ENCODE measurements around the gene MAP3K8.
"Not testable (repeated sequence)": the region's sequence is repeated elsewhere in the genome, so short reads cannot be mapped to it uniquely, and the experiment has no call there.

MAP3K8 gene

DNA sequence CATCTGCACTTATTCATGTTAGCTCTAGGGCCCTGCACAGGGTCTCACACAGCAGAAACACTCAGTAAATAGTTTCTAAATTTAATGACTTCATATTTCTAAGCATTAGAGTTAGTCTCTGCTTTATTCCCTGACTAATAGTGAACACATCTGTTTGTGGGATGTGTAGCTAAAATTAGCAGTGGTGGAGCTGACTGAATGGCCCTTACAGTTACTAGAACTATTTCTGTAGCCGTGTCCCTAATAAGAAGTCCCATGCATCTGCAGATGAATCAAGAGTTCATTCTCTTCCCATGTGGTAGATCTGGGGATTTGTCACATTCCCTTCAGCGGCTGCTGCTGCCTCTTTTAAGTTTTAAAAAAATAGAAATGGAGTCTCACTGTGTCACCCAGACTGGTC is 11.7 kb downstream of the MAP3K8 start:
- no peak overlapping the region for H3K4me3 ChIP-seq (ENCODE audit: low read depth, low read length)

DNA sequence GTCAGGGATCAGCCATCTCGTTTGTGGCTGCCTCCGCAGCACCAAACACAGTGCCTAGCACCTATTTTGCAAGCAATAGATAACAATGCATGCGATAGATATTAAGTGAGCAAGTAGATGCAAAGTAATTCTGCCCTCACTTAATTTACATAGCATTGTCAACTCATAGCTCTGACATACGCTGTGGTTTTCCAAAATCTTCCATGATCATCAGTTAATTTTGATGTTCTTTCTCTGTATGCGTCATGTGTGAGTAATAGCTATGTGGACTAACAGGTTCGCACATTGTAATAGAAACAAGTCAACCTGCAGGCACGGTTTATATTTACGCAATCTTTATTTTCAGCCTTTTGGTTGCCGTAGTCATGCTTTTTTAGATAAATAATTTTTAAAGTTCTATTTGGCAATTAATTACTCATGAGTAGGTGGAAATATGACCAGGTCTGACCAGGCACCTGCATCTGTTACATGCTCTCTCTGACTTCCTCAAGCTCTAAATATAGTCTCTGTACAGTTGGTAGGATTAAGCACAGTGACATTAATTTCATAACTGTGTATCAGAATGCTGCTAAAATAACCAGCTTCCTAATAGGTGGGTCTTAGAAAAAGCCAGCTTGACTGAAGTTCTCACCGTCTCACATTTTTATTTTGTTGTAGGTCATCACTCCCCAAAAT is 13.3 kb downstream of the MAP3K8 start:
- H3K4me3 ChIP-seq (ENCODE audit: low read depth, low read length) = no peak overlapping the region

DNA sequence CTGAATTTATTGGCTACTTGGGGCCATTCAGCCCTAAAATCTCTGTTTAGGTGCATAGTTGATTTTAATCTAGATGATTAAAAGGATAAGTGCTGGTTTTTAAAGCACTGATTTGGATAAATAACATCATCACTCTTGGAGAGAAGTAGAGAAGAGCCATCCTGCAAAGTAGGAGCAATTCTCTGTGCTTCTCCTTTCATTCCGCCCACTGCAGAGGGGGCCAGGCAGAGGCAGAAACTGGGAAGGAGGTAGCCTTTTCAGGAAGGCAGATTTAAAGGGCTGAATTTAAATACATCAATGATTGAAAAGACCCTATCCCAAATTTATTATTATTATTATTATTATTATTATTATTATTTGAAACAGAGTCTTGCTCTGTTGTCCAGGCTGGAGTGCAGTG is 14.1 kb downstream of the MAP3K8 start:
- H3K4me3 ChIP-seq (ENCODE audit: low read depth, low read length) = no peak overlapping the region

DNA sequence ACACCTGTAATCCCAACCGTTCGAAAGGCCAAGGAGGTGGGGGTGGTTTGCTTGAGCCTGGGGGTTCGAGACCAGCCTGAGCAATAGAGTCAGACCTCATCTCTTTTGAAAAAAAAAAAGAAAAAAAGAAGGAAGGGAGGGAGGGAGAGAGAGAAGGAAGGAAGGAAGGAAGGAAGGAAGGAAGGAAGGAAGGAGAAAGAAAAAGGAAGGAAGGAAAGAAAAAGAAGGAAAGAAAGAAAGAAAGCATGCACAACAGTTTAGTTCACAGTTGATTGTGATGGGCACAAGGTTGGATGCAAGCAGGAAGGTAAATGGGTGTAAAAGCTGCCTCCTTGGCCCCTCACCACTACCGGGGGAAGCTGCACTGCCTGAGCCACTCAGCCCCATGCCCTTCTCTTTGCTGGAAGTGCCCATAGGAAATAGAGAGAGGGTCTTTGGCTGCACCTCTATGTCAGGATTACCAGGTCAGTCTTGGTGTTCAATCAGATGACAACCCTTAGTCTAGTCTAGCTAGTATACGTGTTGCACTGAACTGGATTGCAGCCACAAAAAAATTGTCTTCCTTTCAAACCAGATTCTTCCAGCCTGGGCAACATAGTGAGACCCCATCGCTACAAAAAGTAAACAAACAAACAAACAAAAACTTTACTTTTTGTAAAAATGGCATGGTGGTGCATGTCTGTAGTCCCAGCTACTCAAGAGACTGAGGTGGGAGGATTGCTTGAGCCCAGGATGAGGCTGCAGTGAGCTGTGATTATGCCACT is 20.0 kb downstream of the MAP3K8 start:
- no peak overlapping the region for H3K4me3 ChIP-seq (ENCODE audit: low read depth, low read length)

DNA sequence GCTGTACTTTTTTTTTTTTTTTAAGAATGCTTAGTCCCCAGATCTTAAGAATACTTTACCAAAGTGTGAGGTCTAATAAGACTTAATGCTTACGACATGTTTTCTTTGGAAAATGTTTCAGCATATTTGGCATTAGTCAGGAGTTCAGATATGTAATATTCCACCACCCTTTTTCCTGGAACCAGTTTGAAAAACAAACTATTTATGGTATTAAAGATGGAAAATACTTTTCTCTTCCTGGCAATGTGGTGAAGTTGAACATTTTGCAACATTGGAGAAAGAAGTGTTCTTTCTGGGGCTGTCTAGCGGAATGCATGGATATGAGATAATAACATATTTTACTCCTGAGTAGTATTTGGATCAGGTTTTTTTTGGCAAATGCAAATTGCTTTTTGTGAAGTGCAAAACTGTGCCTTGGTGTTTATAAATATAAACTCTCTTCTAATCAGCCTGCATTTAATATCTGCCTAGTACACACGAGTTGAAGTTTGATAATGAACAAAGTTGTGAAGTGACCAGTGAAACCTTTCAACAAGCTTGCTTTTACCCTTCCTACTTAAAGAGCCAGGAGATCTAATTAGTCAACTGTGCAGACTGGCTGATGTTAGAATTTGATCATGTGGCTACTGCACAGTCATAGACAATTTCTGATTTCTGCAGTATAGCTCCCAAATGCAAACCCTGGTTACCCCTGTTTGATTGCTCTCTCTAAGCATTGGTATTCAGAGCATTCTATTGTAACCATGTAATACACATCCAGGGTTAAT is 20.9 kb downstream of the MAP3K8 start:
- H3K4me3 ChIP-seq (ENCODE audit: low read depth, low read length) = no peak overlapping the region

DNA sequence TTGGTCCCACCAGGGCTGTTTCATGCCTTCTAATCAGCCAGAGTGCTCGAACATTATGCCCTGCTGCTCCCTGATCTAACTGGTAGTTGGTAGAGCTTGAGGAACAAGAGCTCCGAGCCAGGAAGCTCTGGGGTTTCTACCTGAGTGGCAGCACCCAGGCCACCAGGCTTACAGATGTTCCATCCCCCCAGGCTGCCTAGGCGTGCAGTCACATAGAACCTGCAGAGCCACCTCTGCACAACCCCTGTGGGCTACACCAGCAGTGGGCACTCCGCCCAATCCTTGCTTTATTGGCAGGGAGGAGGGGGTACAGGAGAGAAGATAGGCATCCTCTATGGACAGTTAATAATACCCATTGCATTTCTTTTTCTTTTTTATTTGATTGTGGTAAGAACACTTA is 21.8 kb downstream of the MAP3K8 start:
- H3K4me3 ChIP-seq (ENCODE audit: low read depth, low read length) = no peak overlapping the region

DNA sequence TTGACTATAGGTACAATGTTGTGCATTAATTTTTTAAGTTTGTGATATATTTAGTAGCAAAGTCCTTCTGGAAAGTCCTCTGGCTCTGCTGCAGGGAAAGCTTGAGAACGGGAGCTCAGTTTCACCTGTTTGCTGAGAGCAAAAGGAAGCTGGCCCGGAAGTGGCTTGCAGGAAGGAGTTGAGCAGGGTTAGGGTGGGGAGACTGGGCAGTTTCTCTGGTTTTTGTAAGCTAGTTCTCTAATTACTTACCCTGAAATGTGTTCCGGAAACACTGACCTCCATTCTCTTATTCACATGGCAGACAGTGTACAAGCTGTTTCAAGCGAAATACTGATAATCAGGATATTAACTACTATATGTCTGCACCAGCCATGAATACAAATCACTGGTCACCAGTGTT is 22.3 kb downstream of the MAP3K8 start:
- H3K4me3 ChIP-seq (ENCODE audit: low read depth, low read length) = no peak overlapping the region

DNA sequence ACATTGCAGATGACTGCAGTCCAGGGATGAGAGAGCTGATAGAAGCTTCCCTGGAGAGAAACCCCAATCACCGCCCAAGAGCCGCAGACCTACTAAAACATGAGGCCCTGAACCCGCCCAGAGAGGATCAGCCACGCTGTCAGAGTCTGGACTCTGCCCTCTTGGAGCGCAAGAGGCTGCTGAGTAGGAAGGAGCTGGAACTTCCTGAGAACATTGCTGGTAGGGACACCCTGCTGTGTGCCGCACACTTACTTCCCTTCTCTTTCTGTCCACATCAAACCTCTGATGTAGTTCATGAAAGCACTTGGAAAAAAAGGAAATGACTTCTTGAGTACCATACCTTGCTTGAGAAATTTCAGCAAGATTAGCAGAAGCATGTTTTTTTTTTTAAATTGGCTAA is 25.3 kb downstream of the MAP3K8 start:
- no peak overlapping the region for H3K4me3 ChIP-seq (ENCODE audit: low read depth, low read length)

DNA sequence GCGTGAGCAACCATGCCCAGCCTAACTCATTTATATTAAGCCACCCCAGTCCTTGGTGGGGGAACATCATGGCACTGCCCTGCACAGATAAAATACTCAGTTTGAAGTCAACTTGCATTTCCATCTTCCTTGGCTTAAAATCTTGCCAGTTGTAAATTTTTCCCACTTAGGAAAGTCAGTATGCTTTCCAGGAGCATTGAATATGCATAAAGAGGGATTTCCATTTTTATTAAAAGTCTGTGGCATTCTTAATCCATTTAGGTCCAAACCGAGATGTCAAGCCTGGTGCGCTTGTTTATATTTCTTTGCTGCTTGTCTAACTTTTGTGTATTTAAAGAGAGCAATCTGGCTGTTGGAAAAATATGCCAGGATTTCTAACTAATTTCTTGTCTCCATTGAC is 26.1 kb downstream of the MAP3K8 start:
- no peak overlapping the region for H3K4me3 ChIP-seq (ENCODE audit: low read depth, low read length)

DNA sequence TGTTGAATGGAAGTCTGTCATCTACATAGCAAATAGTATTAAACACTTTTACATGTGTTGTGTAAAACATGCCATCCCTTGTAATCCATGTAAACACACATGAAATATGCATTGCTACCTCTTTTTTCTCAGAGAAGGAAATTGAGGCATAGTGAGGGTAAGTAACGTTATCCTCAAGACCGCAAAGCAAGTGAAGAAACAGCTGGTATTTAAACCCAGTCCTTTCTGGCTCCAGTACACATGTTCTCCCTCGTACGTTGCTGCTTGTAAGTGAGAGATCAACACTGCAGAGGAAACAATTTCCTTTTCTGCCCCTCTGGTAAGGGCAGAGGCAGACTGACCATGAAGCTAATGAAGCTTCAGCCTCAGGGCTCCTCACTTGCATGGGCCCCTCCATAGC is 28.5 kb downstream of the MAP3K8 start:
- no peak overlapping the region for H3K4me3 ChIP-seq (ENCODE audit: low read depth, low read length)

DNA sequence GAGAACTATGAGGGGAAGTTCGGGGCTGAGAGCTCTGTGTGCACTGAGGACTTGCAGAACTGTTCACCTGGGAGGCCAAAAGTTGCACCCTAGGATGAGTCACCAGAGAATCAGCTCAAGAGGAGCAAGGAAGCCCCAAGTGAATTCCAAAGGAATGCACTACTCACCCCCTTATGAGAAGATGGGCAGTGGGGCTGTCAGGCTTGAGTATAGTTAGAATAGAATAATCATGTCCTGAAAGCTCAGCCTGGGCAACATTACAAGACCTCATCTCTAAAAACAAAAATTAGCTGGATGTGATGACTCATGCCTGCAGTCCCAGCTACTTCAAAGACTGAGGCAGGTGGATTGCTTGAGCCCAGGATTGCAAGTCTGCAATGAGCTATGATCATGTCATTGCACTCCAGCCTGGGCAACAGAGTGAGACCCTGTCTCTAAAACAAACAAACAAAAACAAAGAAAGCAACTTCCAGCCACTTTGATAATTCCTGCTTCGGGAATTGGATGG is 30.0 kb downstream of the MAP3K8 start:
- H3K4me3 ChIP-seq (ENCODE audit: low read depth, low read length) = no peak overlapping the region

DNA sequence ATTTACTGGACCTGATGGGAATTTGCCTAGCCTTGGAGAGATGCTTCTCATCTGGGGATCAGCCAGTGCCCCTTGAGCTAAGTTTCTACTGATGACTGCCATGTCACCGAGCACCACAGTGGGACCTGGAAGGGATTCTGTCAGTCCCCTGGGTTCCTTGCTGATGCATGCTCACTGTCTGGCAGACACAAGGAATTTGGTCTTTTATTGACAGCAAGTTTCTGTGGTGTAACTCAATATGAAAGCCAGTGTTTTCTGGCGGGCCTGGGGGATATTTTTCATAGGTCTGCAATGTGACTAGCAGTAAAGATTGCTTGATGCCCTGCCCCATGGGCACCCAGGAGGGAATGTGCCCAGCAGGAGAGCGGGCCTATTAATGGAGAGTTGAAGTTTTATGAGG is 30.7 kb downstream of the MAP3K8 start:
- no peak overlapping the region for H3K4me3 ChIP-seq (ENCODE audit: low read depth, low read length)

DNA sequence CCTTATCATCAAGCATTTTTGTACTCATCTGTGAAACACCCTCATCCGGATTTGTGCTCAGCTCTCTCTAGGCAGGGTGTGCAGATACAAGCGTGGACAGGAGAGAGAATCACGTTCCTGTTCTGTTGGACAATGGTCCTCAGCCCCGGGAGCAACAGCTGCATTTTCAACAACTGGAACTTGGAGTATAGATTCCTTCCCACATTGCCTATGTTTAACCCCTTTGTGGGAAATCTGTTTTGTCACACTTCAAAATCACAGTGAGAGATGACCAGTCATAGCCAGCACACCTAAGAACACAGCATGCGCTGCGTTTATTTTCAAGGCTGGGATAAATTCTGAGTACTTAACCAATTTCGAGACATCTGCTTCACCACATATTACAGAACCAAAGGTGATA is 32.5 kb downstream of the MAP3K8 start:
- no peak overlapping the region for H3K4me3 ChIP-seq (ENCODE audit: low read depth, low read length)

DNA sequence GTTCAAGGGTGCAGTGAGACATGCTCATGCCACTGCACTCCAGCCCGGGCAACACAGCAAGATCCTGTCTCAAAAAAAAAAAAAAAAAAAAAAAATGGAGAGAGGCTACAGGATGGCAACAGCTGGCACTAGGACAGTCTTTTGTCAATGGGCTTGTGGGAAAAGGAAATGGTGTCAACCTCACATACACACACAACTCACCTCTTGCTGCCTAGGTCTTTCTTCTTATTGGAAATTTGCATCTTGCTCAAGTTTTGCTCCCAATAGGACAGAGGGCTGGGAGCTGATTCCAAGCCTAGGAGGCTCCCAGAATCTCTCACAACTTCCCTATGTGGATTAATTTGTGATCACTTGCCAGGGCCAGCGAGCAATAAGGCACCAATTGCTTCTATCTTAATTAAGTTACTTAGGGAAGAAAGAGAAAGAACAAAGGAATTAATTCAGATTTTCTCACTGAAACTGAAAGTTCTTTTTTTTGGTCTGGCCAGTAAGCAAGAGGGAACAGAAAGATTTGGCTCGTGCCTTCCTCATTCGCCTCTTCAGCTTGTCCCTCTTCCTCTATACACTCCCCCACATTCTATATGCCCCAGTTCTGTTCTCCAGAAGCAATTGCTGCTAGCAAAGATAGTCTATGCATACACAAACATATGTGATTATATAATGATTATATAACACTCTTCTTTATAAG is 33.8 kb downstream of the MAP3K8 start:
- H3K4me3 ChIP-seq (ENCODE audit: low read depth, low read length) = no peak overlapping the region

DNA sequence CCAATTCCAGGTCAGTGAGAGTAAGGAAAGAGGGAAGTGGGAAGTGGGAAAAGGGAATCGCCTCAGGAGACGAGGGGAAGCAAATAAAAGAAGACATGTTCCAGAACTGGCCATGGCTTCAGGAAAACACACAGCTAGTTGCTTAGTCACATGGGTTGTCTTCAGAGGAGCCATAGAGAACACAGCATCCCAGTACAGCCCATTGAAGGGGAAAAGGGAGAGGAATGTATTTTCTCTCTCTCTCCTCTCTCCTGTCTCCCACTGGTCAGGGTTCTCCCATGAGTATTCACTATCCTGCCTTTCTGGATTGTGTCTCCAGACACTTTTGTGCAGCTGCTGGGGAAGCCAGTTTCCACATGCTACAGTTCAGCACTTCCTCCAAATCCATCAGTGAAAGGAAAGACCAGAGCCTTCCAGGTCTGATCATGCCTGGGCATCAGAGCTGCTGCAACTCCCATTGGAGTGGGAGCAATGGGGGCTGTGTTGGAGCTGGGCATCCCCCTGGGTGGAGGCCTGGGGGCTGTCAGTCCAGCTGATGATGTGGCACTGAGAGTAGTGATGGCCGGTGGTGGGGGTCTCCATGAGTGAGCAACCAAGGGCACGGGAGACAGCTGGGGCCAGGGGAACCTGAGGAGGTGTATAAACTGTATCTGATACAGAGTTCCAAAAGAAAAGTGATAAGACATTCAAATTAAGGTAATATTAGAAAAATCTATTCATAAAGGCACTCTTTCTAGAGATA is 38.6 kb downstream of the MAP3K8 start:
- H3K4me3 ChIP-seq (ENCODE audit: low read depth, low read length) = no peak overlapping the region

DNA sequence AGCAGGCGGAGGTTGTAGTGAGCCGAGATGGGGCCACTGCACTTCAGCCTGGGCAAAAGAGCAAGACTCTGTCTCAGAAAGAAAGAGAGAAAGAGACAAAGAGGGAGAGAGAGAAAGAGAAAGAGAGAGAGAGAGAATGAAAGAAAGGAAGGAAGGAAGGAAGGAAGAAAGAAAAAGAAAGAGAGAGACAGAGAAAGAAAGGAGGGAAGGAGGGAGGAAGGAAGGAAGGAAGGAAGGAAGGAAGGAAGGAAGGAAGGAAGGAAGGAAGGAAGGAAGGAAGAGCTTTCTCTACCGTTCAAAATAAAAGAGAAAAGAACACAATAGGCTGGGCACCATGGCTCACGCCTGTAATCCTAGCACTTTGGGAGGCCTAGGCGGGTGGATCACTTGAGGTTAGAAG is 41.5 kb downstream of the MAP3K8 start:
- H3K4me3 ChIP-seq (ENCODE audit: low read depth, low read length) = not testable (repeated sequence)

DNA sequence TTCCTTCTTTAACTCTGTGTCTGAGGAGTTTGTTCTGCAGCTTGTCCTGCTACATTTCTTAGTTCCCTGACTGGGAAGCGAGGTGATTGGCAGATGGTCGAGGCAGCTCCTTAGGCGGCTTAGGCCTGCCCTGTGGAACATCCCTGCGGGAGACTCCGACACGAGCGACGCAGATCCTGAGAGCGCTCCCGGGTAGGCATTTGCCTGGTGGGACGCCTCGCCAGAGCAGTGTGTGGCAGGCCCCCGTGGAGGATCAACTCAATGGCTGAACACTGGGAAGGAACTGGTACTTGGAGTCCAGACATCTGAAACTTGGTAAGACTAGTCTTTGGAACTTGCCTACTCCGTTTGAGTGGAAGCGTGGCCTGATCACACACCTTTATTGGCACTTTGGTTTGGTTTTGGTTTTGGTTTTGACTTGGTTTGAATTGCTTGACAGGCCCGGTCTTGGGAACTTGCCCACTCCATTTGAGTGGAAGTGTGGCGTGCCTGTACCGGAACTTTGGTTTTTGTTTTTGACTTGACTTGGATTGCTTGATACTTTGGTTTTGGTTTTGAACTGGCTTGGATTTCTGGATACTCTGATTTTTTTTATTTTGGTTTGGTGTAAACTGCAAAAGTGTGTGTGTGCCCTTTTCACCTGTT is 42.6 kb downstream of the MAP3K8 start:
- no peak overlapping the region for H3K4me3 ChIP-seq (ENCODE audit: low read depth, low read length)

DNA sequence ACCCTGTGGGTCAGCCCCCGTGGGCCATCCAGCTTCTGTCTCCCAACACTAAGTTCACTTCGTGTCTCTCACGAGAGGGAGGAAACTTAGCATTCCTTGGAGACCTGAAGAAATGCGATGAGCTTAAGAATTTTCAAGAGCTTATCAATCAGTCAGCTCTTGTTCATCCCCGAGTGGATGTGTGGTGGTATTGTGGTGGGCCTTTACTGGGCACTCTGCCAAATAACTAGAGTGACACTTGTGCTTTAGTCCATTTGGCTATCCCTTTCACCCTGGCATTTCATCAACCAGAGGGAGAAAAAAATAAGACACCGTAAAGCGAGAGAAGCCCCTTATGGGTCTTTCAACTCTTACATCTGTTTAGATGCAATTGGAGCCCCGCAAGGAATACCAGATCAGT is 45.5 kb downstream of the MAP3K8 start:
- H3K4me3 ChIP-seq (ENCODE audit: low read depth, low read length) = not testable (repeated sequence)

DNA sequence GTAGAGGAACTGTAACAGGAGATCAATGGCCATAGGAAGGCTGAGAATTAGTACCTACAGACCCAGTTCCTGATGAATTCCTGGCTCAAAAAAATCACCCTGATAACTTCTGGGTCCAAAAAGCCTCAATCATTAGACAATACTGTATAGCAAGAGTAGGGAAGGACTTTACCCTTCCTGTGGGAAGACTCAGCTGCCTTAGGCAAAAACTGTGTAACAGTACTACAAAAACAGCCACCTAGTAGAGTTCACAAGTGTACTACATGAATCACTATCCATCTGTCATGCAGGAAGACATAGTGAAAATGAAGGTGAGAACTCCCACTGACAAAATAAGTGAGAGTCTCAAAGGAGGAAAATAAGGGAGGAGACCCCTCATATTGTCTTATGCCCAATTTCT is 47.6 kb downstream of the MAP3K8 start:
- no peak overlapping the region for H3K4me3 ChIP-seq (ENCODE audit: low read depth, low read length)

DNA sequence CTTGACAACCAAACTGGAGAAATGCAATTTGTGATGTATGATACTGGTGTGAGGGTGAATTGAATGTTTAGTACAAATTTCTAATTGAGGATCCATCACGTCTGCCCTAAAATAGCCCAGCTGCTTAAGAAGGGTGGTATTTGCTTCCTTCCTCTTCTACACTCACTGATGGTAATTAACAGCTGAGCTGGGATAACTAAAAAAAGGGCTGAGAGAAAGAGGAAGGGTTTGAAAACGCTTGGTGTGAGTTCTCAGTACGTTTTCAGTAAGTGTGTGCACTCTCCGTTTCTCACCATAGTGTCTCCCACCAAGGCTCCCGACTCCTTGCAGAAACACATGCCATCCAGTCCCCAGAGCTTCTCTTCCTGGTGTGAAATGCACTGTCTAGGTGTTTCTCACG is 54.3 kb downstream of the MAP3K8 start:
- no peak overlapping the region for H3K4me3 ChIP-seq (ENCODE audit: low read depth, low read length)
